22Rv1 (cell line): ENCODE data around the gene TXNRD2.

Experiments used
- H3K27ac ChIP-seq: fragments of 450-650 bp; 2 replicates; pipeline ENCODE4 v1.5.1; 2017
- ZFX ChIP-seq: fragments of 450-650 bp; IDR thresholded peaks from 2 replicates; pipeline ENCODE4 v1.6.1; 2017; ENCODE audit warnings: antibody characterized with exemption, borderline replicate concordance
- TF ChIP-seq, protein P1 (sequence below): fragments of 450-650 bp; IDR thresholded peaks from 2 replicates; pipeline ENCODE4 v1.5.1; 2017; ENCODE audit warnings: mild to moderate bottlenecking

The TXNRD2 gene

DNA sequence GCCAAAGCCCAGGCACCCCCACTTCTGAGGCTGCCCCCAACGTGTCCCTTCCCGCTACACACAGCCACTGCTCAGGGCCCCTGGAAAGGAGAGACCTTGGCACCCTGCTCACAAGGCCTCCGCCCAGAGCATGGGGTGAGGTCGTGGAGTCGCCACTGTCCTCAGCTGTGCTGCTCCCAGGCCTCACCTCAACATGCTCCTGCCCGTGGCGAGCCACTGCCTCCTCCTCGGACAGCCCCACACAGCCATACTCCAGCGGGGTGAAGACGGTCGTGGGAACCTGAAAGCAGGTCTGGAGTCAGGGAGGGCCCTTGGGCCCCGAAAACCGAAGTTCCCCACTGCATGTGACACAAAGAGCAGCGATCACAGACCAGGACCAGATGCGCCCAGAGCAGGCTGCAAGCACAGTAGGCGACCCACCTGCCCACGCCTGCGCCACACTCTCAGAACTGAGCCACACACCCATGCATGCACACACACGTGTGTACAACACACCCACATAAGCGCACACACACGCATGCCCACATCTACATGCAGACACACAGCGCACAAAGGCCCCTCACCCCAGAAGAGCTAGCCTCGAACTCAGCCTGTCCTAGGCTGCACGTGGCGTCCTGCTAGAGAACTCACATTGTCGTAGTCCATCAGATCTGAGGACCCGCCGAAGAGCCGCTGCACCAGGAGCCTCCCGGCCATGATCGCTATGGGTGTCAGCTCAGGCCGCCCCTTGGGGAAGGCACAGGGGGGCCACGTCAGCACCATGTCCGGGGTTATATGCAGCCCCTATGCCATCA lies 61.4 kb downstream of the TXNRD2 start:
- TF ChIP-seq ZFX = no peak
- TF ChIP-seq, protein P1, sequence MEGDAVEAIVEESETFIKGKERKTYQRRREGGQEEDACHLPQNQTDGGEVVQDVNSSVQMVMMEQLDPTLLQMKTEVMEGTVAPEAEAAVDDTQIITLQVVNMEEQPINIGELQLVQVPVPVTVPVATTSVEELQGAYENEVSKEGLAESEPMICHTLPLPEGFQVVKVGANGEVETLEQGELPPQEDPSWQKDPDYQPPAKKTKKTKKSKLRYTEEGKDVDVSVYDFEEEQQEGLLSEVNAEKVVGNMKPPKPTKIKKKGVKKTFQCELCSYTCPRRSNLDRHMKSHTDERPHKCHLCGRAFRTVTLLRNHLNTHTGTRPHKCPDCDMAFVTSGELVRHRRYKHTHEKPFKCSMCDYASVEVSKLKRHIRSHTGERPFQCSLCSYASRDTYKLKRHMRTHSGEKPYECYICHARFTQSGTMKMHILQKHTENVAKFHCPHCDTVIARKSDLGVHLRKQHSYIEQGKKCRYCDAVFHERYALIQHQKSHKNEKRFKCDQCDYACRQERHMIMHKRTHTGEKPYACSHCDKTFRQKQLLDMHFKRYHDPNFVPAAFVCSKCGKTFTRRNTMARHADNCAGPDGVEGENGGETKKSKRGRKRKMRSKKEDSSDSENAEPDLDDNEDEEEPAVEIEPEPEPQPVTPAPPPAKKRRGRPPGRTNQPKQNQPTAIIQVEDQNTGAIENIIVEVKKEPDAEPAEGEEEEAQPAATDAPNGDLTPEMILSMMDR = no peak
- no peak overlapping the region for H3K27ac ChIP-seq

DNA sequence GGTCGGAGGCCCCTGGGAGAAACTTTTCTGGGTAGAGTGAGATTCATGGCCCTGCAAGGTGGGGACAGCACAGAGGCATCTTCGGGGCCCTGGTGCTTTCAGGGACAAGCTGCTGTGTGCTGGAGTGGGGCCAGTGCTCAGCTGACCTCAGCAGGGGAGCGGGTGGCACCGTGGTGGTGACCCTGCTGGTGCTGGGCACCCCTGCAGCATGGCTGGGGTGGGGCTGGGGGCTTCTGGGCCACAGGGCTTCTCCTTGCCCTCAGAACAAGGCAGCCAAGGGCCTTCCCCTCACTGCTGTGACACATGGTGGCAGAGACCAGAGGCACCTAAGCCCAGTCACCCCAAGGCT lies 62.0 kb downstream of the TXNRD2 start:
- no peak overlapping the region for H3K27ac ChIP-seq
- TF ChIP-seq, protein P1 = no peak
- TF ChIP-seq ZFX = no peak

DNA sequence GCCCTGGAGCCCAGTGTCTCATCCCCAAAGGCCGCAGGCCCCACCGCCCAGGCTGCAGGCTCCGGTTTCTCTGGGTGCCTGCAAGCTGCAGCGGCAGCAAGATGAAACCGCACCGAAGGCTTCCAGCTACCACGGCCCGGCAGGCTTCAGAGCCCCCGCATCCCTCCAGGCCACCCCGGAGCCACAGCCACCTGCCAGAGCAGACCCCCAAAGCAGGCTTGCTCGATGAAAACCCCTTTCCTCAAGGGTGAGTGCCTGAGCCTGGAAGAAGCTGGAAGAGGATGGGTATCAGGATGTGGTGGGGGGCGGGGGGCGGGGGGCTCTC lies 62.4 kb downstream of the TXNRD2 start:
- TF ChIP-seq ZFX = no peak
- TF ChIP-seq, protein P1 = no peak
- H3K27ac ChIP-seq = no peak overlapping the region

DNA sequence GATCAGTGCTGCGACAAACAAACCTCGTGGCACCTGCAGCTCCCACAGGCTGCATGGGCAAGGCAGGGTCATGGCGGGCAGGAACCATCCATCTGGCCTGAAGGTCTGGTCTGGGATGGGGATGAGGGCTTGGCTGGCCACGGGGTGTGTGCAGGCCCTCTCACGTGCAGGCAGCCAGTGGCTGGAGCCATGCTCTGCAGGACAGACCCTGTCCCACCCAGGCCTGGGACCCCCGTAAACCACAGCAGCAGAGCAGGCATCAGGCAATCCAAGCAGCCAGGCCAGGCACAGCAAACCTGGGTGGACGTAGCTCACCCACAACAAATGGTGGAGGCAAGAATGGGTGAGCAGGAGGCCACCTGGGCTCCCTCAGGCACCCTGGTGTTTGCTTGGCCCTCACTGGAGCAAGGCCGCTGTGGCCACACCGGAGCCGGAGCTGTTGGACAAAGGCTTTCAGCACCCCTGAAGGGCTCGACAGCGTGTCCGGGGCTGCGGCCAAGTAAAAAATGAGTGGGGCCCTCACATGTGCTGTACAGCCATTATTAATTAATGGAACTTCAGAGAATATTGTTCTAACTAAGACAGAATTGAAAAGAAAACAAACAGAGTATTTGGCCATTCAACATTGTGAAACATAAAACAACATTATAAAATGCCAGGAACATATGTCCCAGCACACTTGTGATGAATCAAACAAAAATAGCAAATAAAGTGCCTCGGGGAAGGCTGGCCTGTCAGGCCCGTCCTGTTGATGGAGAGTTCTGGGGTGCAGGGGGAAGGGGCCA lies 63.0 kb downstream of the TXNRD2 start:
- no peak overlapping the region for H3K27ac ChIP-seq
- no peak for TF ChIP-seq ZFX
- TF ChIP-seq, protein P1 = no peak

DNA sequence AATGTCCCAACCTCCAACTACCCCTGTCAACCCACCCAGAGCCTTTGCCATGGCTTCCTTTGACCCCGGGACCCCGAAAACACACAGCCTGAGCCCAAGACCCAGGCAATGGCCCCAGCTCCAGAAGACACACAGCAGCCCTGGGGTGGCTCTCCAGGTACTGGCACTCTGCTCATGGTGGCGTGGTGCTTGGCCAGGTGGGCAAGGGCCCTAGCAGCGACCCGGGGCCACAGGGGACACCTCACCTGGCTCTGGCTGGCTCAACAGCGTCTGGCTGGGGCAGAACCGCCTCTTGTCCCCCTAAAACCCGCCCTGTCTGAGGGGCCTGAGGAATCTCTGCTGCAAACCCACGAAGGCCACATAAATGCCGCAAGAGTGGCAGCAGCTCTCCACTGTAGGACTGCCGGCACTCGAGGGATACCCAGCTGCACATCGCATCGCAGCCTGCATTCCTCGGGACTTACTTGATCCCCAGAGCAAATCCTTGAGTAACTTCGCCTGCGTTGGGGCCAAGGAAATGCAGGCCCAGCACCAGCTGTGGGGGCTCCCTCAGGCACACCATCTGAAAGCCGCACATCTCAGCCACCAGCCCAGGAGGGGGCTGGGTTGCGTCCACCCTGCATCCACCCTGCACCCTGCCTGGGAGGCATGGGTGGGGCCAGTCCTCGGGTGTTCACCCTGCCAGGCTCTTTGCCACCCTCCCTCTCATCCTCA lies 63.8 kb downstream of the TXNRD2 start:
- TF ChIP-seq ZFX = no peak
- TF ChIP-seq, protein P1 = no peak
- no peak overlapping the region for H3K27ac ChIP-seq

DNA sequence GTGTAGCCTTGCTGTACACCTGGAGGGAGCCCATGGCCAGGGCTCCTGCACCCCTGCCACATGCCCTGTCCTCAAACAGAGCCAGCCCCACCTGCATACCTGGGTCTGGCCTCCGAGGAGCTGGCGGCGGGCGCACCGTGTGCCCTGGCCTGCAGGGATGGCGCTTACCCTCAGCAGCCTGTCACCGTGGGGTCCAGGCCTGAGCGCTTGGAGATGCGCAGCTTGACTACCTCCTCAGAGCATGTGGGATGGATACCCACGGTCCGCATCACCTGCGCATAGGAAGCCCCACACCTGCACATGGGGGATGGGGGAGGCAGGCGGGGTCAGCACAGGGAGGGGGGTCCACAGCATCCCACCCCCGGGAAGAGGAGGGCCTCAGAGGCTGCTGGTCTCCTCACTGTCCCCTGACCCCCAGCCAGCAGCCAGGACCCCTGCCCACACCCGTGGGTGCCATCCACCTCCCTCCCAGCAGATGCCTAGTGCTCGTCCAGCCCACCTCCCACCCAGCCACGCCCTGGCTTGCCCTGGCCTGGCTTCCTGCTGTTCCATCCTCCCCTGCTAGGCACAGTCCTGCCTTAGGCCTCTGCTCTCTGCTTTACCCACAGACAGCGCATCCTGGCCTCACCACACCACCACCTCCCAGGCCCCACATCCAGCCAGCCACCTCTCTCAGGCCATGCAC lies 64.5 kb downstream of the TXNRD2 start:
- no peak overlapping the region for H3K27ac ChIP-seq

More for the DNA sequence above, 64.5 kb downstream of the TXNRD2 start:
- TF ChIP-seq, protein P1 = no peak
- no peak for TF ChIP-seq ZFX
